Breast epithelium (tissue), 4 donors: ENCODE results near the gene GCA. TPM values are rescaled to one million over a fixed set of nuclear protein-coding genes. Genes with fewer than 3 reads are reported as not detected.

Source experiments
- DNase-seq, 2 donors: peaks; one replicate each; pipeline ENCODE4 v3.0.0-alpha.2; 2019; ENCODE audit warnings: low spot score in 2 of 2
- H3K27ac ChIP-seq, 2 donors: fragments of 200-600 bp; sonication (generic) in 1 of 2; one replicate each; pipeline ENCODE4 v1.5.1; 2016 to 2019; ENCODE audit warnings: mild to moderate bottlenecking in 1 of 2
- H3K27me3 ChIP-seq, 2 donors: fragments of 200-600 bp; sonication (generic) in 1 of 2; one replicate each; pipeline versions ENCODE4 v1.5.1 to v1.6.0; 2017 to 2019; ENCODE audit warnings: control low read depth in 1 of 2, mild to moderate bottlenecking in 1 of 2
- H3K36me3 ChIP-seq: fragments of 200-600 bp; one replicate; pipeline ENCODE4 v1.5.1; 2019
- H3K4me1 ChIP-seq, 2 donors: fragments of 200-600 bp; sonication (generic); one replicate each; pipeline ENCODE4 v1.5.1; 2016 to 2019; ENCODE audit warnings: control low read depth in 1 of 2
- H3K4me3 ChIP-seq, 3 donors: fragments of 200-600 bp; sonication (generic); 1 replicate in 2 of 3; 2 replicates in 1 of 3; pipeline ENCODE4 v1.5.1; 2016 to 2019; ENCODE audit warnings: mild to moderate bottlenecking in 3 of 3, moderate library complexity in 2 of 3
- H3K9me3 ChIP-seq, 2 donors: fragments of 200-600 bp; sonication (generic) in 1 of 2; one replicate each; pipeline ENCODE4 v1.5.1; 2016 to 2019; ENCODE audit warnings: control low read depth in 1 of 2
- POLR2A ChIP-seq: fragments of 450-650 bp; IDR thresholded peaks from one replicate; pipeline ENCODE4 v1.6.1; 2016; ENCODE audit warnings: antibody characterized with exemption, mild to moderate bottlenecking, moderate library complexity
- POLR2AphosphoS5 ChIP-seq, 3 donors: sonication (generic); formaldehyde crosslinking; IDR thresholded peaks; one replicate each; pipeline ENCODE4 v1.6.1; 2017; ENCODE audit warnings: antibody characterized with exemption in 3 of 3
- intact Hi-C: fragments of 100-400 bp; cut with DNase I; formaldehyde crosslinking; loops from one replicate; pipeline ENCODE4 v1.15.1; 2023; ENCODE audit warnings: low total_unique reads
- total RNA-seq, 3 donors: library from RNA; depleted of rRNA; stranded (reverse); fragments of >200 nt; gene quantifications; one replicate each; pipeline ENCODE4 v1.1.0, GENCODE V29; 2016
- TF ChIP-seq, protein P1 (sequence below), 3 donors: fragments of 450-650 bp; IDR thresholded peaks; one replicate each; pipeline ENCODE4 v1.5.1; 2016 to 2017; ENCODE audit warnings: antibody characterized with exemption in 3 of 3, mild to moderate bottlenecking in 3 of 3, moderate library complexity in 3 of 3

The GCA gene
- total RNA-seq, 3 donors from 2014 or later = 18.9 to 36.6 (median 24.6) TPM

DNA sequence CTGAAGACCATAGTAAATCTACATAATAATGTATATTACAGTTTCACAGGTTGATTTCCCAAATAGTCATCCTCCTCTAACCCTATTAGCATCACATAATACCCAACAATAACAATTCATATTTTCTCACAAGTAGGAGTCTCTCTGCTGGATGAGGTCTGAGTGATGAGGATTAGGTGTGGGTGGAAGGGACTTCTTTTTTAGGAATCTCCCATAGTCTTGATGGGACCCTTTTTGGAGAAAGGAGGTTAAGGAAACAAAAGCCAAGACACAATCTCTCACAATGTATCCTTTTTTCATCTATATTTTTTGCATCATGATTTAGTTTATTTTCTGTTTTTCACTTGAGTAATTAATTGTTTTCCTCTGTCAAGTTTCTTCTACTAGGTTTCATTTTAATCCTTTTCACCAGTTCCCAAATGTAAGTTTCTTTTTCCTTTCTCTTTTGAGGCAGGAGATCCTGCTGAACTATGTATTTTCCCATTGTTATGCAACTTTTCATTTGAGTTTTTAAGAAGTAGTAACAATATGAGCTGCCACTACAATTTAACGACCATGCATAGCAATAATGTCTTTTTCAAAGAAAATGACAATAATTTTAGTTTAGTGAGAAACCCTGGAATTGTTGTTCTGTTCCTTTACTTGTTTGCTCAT lies 22.9 kb upstream of the GCA start:
- Histone ChIP-seq H3K9me3 (no peaks in the 10 kb centered on the region), H3K4me3 (no peak overlapping the region), H3K36me3 (no peaks in the 10 kb centered on the region), H3K27me3 (no peaks in the 10 kb centered on the region), H3K27ac (no peak overlapping the region), H3K4me1 (peaks cover 0 to 9% of the 10 kb centered on the region in 2 donors)
- intact Hi-C loops = no loop called here
- TF ChIP-seq, protein P1, sequence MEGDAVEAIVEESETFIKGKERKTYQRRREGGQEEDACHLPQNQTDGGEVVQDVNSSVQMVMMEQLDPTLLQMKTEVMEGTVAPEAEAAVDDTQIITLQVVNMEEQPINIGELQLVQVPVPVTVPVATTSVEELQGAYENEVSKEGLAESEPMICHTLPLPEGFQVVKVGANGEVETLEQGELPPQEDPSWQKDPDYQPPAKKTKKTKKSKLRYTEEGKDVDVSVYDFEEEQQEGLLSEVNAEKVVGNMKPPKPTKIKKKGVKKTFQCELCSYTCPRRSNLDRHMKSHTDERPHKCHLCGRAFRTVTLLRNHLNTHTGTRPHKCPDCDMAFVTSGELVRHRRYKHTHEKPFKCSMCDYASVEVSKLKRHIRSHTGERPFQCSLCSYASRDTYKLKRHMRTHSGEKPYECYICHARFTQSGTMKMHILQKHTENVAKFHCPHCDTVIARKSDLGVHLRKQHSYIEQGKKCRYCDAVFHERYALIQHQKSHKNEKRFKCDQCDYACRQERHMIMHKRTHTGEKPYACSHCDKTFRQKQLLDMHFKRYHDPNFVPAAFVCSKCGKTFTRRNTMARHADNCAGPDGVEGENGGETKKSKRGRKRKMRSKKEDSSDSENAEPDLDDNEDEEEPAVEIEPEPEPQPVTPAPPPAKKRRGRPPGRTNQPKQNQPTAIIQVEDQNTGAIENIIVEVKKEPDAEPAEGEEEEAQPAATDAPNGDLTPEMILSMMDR (IDR thresholded peaks at IDR 0.05) = no peak
- no peak for TF ChIP-seq POLR2AphosphoS5 (IDR thresholded peaks at IDR 0.05)
- no peak for TF ChIP-seq POLR2A
- no peak for DNase-seq

GRCh38 chr2:162324953-162325352 lies 19.0 kb upstream of the GCA start:
- no peak for TF ChIP-seq POLR2A
- no peak for TF ChIP-seq POLR2AphosphoS5 (IDR thresholded peaks at IDR 0.05)
- TF ChIP-seq, protein P1 (IDR thresholded peaks at IDR 0.05) = no peak
- intact Hi-C loops = no loop called here
- peaks cover 0 to under 1% of the 10 kb centered on the region in 2 donors for H3K4me1 ChIP-seq
- H3K27ac ChIP-seq = no peak overlapping the region
- no peaks in the 10 kb centered on the region for H3K27me3 ChIP-seq
- no peaks in the 10 kb centered on the region for H3K36me3 ChIP-seq
- no peak overlapping the region for H3K4me3 ChIP-seq
- no peaks in the 10 kb centered on the region for H3K9me3 ChIP-seq
- no peak for DNase-seq

GRCh38 chr2:162327134-162327769 lies 16.7 kb upstream of the GCA start:
- intact Hi-C loops = no loop called here
- no peaks in the 10 kb centered on the region for H3K36me3 ChIP-seq
- no peaks in the 10 kb centered on the region for H3K4me1 ChIP-seq
- DNase-seq = no peak
- H3K9me3 ChIP-seq = no peaks in the 10 kb centered on the region
- H3K27me3 ChIP-seq = no peaks in the 10 kb centered on the region
- no peak overlapping the region for H3K4me3 ChIP-seq
- no peak overlapping the region for H3K27ac ChIP-seq
- TF ChIP-seq, protein P1 (IDR thresholded peaks at IDR 0.05) = no peak
- TF ChIP-seq POLR2A = no peak
- no peak for TF ChIP-seq POLR2AphosphoS5 (IDR thresholded peaks at IDR 0.05)

DNA sequence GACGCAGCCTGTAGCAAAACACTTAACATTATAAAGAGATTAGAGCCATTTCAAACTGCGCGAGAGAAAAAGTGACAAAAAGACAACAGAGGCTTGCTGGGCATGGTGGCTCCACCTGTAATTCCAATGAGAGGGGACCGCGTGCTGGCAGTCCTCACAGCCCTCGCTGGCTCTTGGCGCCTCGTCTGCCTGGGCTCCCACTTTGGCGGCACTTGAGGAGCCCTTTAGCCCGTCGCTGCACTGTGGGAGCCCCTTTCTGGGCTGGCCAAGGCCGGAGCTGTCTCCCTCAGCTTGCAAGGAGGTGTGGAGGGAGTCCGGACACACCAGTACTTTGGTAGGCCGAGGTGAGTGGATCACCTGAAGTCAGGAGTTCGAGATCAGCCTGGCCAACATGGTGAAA lies 16.1 kb upstream of the GCA start:
- no peak for DNase-seq
- Histone ChIP-seq H3K4me3 (no peak overlapping the region), H3K27me3 (no peaks in the 10 kb centered on the region), H3K9me3 (no peaks in the 10 kb centered on the region), H3K4me1 (no peaks in the 10 kb centered on the region), H3K36me3 (no peaks in the 10 kb centered on the region), H3K27ac (no peak overlapping the region)
- intact Hi-C loops = no loop called here
- TF ChIP-seq POLR2AphosphoS5 (IDR thresholded peaks at IDR 0.05) = no peak
- no peak for TF ChIP-seq POLR2A
- TF ChIP-seq, protein P1 (IDR thresholded peaks at IDR 0.05) = no peak

DNA sequence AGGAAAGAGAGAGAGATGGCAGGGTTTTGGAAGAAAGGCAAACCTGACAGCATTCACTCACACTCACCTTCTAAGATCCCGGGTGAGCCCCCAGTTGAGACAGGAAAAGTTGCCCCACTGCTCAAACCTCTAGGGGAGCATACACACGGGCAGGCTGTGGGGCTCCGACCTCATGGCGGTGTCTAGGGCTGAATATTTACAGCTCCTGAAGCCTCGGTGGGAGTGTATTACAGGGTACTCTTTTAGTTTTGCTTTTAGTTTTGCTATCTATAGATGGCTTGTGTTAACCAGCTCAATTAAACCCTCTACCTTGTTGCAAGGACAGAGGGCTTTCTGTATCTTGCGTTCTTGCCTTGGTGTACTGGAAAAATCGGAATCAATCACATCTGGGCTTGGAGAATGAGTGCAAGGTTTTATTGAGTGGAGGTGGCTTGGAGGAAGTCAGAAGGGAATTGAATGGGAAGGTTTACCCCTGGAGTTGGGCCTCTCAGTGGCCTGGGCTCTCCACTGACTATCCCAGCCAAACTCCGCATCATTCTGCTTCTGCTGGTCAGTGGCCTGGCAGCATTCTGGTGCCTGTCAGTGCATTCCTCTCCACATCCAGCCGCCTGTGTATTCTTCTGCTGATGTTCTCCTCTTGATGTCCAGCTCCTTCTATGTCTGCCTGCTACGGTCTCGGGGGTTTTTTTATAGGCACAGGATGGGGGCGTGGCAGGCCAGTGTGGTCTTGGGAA lies 15.3 kb upstream of the GCA start:
- H3K27ac ChIP-seq = no peak overlapping the region
- no peaks in the 10 kb centered on the region for H3K4me1 ChIP-seq
- intact Hi-C loops = no loop called here
- H3K9me3 ChIP-seq = no peaks in the 10 kb centered on the region
- TF ChIP-seq, protein P1 (IDR thresholded peaks at IDR 0.05) = no peak
- TF ChIP-seq POLR2A = no peak
- TF ChIP-seq POLR2AphosphoS5 (IDR thresholded peaks at IDR 0.05) = no peak
- no peaks in the 10 kb centered on the region for H3K36me3 ChIP-seq
- H3K27me3 ChIP-seq = no peaks in the 10 kb centered on the region
- H3K4me3 ChIP-seq = no peak overlapping the region
- DNase-seq = no peak
